HG03139 (cell line): ENCODE results near the gene SELENOV.

Experiments
- ATAC-seq: cut with Tn5 transposase; IDR thresholded peaks from one replicate; pipeline ENCODE4 v1.9.1; 2021; ENCODE audit not compliant: unreplicated experiment

Gene SELENOV

GRCh38 chr19:39492225-39492624 is 22.7 kb upstream of the SELENOV start:
- ATAC-seq: no peak

GRCh38 chr19:39492788-39493187 is 22.2 kb upstream of the SELENOV start:
- no peak for ATAC-seq

GRCh38 chr19:39494661-39495060 is 20.3 kb upstream of the SELENOV start:
- ATAC-seq: no peak

GRCh38 chr19:39496063-39496462 is 18.9 kb upstream of the SELENOV start:
- no peak for ATAC-seq

GRCh38 chr19:39497701-39497995 is 17.3 kb upstream of the SELENOV start:
- no peak for ATAC-seq

- no peak for ATAC-seq
These were observed 16.7 kb upstream of the SELENOV start for GRCh38 chr19:39497996-39498797.

GRCh38 chr19:39498798-39499642 is 15.9 kb upstream of the SELENOV start, which contains the start of gene DLL3:
TSS of gene DLL3 (plus strand) at chr19:39498947. CDS start at chr19:39498975, 28 bp downstream.
- ATAC-seq: no peak

- no peak for ATAC-seq
These were observed 15.0 kb upstream of the SELENOV start for GRCh38 chr19:39499932-39500331.

GRCh38 chr19:39500543-39500942 is 14.4 kb upstream of the SELENOV start:
- no peak for ATAC-seq

GRCh38 chr19:39501340-39501739 is 13.6 kb upstream of the SELENOV start:
- ATAC-seq: no peak

- ATAC-seq: no peak
These were observed 12.1 kb upstream of the SELENOV start for GRCh38 chr19:39502640-39503417.

GRCh38 chr19:39506598-39506943 is 8.4 kb upstream of the SELENOV start:
- no peak for ATAC-seq

GRCh38 chr19:39506944-39507714 is 7.8 kb upstream of the SELENOV start:
- no peak for ATAC-seq

GRCh38 chr19:39507715-39508364 is 7.1 kb upstream of the SELENOV start:
- no peak for ATAC-seq

GRCh38 chr19:39508629-39509028 is 6.3 kb upstream of the SELENOV start:
- no peak for ATAC-seq

GRCh38 chr19:39509233-39509632 is 5.7 kb upstream of the SELENOV start:
- no peak for ATAC-seq

- no peak for ATAC-seq
These were observed 2.0 kb upstream of the SELENOV start for GRCh38 chr19:39512988-39513387.

GRCh38 chr19:39515551-39516191 is 732 bp downstream of the SELENOV start:
- no peak for ATAC-seq

GRCh38 chr19:39516270-39516669 is 1.3 kb downstream of the SELENOV start:
- ATAC-seq: no peak

GRCh38 chr19:39517432-39517831 is 2.5 kb downstream of the SELENOV start:
- ATAC-seq: no peak
